GM19043 (cell line): ENCODE measurements around the gene KCTD2.
"Not testable (repeated sequence)": the region's sequence is repeated elsewhere in the genome, so short reads cannot be mapped to it uniquely, and the experiment has no call there.

Experiments
- ATAC-seq: cut with Tn5 transposase; IDR thresholded peaks from one replicate; pipeline ENCODE4 v1.9.1; 2021; ENCODE audit warnings: low read depth; ENCODE audit not compliant: unreplicated experiment

Gene KCTD2

DNA sequence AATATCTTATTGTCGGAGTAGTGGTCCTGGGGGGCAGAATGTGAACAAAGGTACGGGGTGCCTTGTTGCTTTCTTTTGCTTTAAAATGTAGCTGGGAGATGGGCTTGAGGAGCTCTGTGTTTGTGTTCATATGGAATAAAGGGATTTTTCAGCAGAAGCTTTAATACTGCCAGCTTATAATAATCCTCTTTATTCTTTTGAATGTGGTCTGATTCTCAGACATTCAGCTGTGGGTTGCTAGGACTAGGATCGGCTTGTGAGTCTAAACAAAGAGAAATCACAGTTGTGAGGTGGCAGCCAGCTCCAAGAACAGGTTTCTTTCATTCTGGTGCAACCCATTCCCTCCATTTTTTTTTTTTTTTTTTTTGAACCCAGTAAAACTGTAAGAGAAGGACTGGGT lies 27.3 kb upstream of the KCTD2 start:
- ATAC-seq: no peak

GRCh38 chr17:75020331-75021110 lies 26.5 kb upstream of the KCTD2 start:
- no peak for ATAC-seq

DNA sequence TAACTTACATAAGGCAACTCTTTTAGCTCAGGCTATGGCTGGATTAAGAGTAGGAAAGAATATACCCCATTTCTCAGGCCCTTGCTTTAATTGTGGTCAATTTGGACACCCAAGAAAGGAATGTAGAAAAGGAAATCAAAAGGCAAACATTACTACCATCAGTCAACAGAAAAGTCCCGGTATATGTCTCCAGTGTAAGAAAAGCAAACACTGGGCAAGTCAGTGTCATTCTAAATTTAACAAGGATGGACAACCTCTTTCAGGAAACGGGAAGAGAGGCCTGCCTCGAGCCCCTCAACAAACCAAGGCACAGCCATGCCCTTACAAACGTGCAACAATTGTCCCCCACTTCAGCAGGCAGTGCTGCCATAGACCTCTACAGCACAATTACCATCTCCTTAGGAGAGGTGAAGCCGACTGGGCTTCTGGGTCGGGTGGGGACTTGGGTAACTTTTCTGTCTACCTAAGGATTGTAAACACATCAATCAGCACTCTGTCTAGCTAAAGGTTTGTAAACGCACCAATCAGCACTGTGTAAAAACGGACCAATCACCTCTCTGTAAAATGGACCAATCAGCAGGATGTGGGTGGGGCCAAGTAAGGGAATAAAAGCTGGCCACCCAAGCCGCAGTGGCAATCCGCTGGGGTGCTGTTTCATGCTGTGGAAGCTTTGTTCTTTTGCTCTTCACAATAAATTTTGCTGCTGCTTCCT lies 22.2 kb upstream of the KCTD2 start:
- ATAC-seq: no peak

DNA sequence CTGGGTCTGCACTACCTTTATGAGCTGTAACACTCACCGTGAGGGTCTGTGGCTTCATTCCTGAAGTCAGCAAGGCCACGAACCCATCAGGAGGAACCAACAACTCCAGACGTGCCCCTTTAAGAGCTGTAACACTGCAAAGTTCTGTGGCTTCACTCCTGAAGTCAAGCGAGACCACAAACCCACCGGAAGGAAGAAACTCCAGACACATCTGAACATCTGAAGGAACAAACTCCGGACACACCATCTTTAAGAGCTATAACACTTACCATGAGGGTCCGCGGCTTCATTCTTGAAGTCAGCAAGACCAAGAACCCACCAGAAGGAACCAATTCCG lies 21.7 kb upstream of the KCTD2 start:
- not testable (repeated sequence) for ATAC-seq

- ATAC-seq: not testable (repeated sequence)
These were observed 20.4 kb upstream of the KCTD2 start for GRCh38 chr17:75026650-75027049.

- ATAC-seq: no peak
These were observed 16.9 kb upstream of the KCTD2 start for GRCh38 chr17:75030161-75030560.

- ATAC-seq: no peak
These were observed 14.9 kb upstream of the KCTD2 start for GRCh38 chr17:75031972-75032719.

DNA sequence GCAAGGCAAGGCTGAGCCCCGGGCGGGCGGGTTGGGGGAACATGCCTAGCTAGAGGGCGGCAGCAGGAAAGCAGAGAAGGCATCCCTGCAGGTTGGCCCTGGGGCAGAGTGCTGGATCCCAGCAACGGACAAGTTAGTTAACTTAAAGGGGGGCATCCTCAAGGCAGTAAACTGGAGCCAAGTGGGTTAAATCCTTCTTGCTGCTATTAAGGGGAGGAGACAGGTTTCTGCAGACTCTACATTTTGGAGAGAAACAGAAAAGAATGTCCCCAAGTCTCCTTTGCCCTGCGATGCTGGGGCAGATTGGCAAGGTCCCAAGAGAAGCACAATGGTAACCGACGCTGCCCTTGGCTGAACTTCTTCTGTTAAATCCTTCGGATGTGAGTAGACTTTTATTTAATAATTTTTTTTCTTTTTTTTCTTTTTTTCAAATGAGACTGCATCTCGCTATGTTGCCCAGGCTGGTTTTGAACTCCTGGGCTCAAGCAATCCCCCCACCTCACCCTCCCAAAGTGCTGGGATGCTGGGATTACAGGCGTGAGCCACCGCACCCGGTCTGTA lies 14.2 kb upstream of the KCTD2 start:
- no peak for ATAC-seq

GRCh38 chr17:75033346-75034235 lies 13.4 kb upstream of the KCTD2 start:
- no peak for ATAC-seq

DNA sequence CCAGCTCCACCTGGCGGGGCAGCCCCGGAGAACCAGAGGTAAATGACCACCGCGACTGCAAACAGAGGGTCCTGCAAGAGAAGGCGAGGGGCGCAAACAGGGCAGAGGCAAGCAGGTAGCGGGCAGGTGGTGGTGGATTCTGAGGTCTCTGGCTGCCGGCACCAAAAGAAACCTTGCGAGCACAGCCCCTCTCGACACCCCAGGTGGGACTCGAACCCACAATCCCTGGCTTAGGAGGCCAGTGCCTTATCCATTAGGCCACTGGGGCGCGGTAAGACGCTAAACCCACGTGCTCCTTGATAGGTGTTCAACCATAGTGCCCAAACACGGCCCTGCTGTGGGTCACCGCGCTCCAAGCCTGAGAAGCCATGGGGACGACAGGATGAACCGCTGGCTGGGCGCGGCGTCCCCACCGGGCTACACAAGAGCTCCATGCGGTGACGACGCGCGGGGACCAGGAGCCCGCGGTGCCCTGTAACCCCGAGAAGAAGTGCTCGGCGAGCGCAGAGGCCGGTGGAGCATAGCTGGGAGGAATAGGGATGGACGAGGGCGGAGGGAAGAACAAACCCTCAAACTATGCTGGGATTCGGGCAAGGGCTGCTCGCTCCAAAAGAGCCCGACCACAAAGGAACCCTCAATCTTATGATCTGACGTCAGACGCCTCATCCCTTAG lies 12.7 kb upstream of the KCTD2 start:
- peak; percentile 49 for ATAC-seq

GRCh38 chr17:75036643-75037268 lies 10.3 kb upstream of the KCTD2 start:
- no peak for ATAC-seq

DNA sequence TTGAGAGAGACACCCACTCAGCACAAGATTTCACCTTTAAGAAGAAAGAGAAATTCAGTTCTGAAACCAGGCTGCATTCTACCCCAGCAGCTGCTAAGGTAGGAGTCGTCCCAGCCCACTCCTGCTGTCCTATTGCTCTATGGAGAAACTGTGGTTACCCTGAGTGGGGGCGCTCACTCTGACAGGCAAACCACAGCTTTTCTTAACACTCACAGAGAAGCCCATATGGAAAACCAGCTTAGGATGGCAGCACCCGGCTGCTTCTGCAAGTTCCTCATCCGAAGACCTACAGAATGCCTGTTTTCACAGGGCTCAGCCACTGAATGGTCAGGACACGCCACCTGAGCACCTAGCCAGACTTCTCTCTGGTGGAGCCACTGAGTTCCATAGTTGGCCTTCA lies 7.8 kb upstream of the KCTD2 start:
- no peak for ATAC-seq

DNA sequence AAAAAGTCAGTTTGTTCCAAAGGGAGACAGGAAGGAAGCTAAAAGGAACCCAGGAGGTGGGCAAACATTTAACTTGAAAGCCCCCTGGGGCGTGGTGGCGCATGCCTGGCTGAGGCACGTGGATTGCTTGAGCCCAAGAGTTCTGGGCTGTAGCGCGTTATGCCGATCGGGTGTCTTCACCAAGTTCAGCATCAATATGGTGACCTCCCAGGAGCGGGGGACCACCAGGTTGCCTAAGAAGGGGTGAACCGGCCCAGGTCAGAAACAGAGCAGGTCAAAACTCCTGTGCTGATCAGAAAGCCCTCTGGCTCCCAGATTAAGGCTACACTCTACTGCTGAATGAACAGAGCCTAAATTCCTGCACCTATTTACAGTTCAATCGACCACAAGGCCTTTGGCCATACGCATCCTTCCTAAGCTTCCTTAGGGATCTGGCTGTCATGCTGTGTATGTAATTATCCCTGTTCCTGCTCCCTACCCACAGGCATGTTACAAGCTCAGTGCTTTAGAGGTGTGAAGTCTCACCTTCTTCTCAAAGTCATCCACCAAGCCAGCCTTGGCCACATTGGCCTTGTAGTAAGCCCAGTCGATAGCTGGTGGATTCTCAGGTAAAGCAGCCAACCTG lies 5.3 kb upstream of the KCTD2 start:
- no peak for ATAC-seq

GRCh38 chr17:75043789-75044188 lies 3.2 kb upstream of the KCTD2 start:
- not testable (repeated sequence) for ATAC-seq

DNA sequence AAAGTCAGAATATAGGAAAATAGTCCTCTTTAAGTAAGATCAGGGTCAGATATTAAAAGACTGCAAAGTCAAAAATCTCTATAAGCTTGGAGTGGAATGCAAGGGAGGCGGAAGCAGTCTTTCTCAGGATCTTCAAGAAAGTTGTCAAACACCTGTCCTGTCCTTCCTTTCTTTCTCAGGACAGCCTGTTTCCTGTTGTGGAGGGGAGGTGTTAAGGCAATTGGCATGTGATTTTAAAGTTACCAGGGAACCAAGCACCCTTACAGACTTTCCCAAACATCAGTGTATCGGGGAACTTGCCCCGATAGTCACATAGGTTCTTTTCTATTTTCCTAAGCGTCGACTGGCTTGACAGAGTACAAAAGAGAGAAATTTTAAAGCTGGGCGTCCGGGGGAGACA lies 2.3 kb upstream of the KCTD2 start:
- no peak for ATAC-seq

GRCh38 chr17:75045946-75046406 lies 1.0 kb upstream of the KCTD2 start:
- ATAC-seq: not testable (repeated sequence)

DNA sequence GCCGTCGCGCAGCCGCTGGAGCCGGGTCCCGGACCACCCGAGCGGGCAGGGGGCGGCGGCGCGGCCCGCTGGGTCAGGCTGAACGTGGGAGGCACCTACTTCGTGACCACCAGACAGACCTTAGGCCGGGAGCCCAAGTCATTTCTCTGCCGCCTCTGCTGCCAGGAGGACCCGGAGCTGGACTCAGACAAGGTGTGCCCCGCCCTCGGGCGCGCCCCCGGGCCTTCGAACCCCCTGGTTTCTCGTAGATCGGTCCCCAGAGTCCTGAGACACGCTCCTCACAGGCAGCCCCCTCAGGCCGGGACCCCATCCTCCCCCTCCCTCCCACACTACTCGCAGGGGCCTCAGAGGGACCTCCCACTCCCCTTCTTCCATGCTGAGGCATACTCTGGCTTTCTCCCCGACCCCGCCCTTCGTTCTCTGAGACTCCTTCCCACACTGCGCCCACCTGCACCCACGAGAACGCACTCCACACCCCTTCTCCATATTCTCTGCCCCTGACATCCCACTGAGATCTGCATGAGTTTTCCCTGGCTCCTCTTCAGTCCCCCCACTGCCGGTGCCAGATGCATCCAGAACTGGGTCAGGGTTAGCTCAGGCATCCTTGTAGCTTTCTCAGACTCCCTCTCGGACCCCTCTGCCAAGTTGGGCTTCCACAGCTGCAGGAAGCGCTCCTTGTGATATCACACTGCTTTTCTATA lies 523 bp downstream of the KCTD2 start:
- ATAC-seq: no peak

- ATAC-seq: no peak
These were observed 1.3 kb downstream of the KCTD2 start for GRCh38 chr17:75048249-75048878.
